GM19372 (cell line): ENCODE results near the gene NRIP2.

Experiments
- ATAC-seq: cut with Tn5 transposase; IDR thresholded peaks from one replicate; pipeline ENCODE4 v1.9.1; 2021; ENCODE audit warnings: mild to moderate bottlenecking, low read depth, moderate library complexity; ENCODE audit not compliant: unreplicated experiment

Gene NRIP2

GRCh38 chr12:2783936-2784600 is 50.8 kb downstream of the NRIP2 start:
- no peak for ATAC-seq

GRCh38 chr12:2779281-2779680 is 55.6 kb downstream of the NRIP2 start:
- ATAC-seq = no peak

- ATAC-seq = no peak
Measured at GRCh38 chr12:2776129-2776806, 58.6 kb downstream of the NRIP2 start.

GRCh38 chr12:2775431-2775830 is 59.4 kb downstream of the NRIP2 start:
- no peak for ATAC-seq
